H9 (cell line): ENCODE data around the gene CHRNA4. TPM values are rescaled to one million over a fixed set of nuclear protein-coding genes. Genes with fewer than 3 reads are reported as not detected.

Experiments used
- DNase-seq: peaks from one replicate; pipeline ENCODE4 v3.0.0-alpha.2; 2017
- H2AFZ ChIP-seq: one replicate; pipeline ENCODE4 v1.6.1; 2013; ENCODE audit warnings: mild to moderate bottlenecking, low read length, control low read depth, moderate library complexity
- H2AK5ac ChIP-seq: 2 replicates; pipeline ENCODE4 v1.6.1; 2013; ENCODE audit warnings: low read length, control low read depth, mixed read lengths; ENCODE audit not compliant: insufficient read length
- H2BK120ac ChIP-seq: one replicate; pipeline ENCODE4 v1.6.1; 2013; ENCODE audit warnings: low read depth, mild to moderate bottlenecking, low read length, control low read depth, inconsistent platforms; ENCODE audit not compliant: poor library complexity, severe bottlenecking
- H2BK12ac ChIP-seq: 2 replicates; pipeline ENCODE4 v1.6.1; 2013; ENCODE audit warnings: low read length, control low read depth, mixed read lengths, low read depth; ENCODE audit not compliant: insufficient read length
- H2BK15ac ChIP-seq: 2 replicates; pipeline ENCODE4 v1.6.1; 2013; ENCODE audit warnings: low read depth, low read length, control low read depth
- H2BK20ac ChIP-seq: one replicate; pipeline ENCODE4 v1.6.1; 2013; ENCODE audit warnings: low read depth, mild to moderate bottlenecking, low read length, control low read depth, inconsistent platforms; ENCODE audit not compliant: poor library complexity, severe bottlenecking
- H2BK5ac ChIP-seq: 2 replicates; pipeline ENCODE4 v1.6.1; 2013; ENCODE audit warnings: low read length, control low read depth, mixed read lengths; ENCODE audit not compliant: insufficient read length
- H3K14ac ChIP-seq: 2 replicates; pipeline ENCODE4 v1.6.1; 2013; ENCODE audit warnings: low read length, control low read depth; ENCODE audit not compliant: insufficient read depth
- H3K18ac ChIP-seq: 2 replicates; pipeline ENCODE4 v1.6.1; 2013; ENCODE audit warnings: low read depth, mild to moderate bottlenecking, mixed read lengths, low read length, control low read depth; ENCODE audit not compliant: insufficient read length
- H3K23ac ChIP-seq: 2 replicates; pipeline ENCODE4 v1.6.1; 2013; ENCODE audit warnings: low read length, control low read depth, mixed read lengths, low read depth; ENCODE audit not compliant: insufficient read length
- H3K23me2 ChIP-seq: 2 replicates; pipeline ENCODE4 v1.6.1; 2013; ENCODE audit warnings: low read depth, mild to moderate bottlenecking, mixed read lengths, low read length, control low read depth; ENCODE audit not compliant: insufficient read length, poor library complexity, severe bottlenecking
- H3K27ac ChIP-seq: 2 replicates; pipeline ENCODE4 v1.5.1; 2013; ENCODE audit warnings: low read length, control low read depth, mixed read lengths, low read depth; ENCODE audit not compliant: insufficient read length
- H3K27me3 ChIP-seq: 2 replicates; pipeline ENCODE4 v1.6.1; 2013; ENCODE audit warnings: low read length, control low read depth, inconsistent platforms; ENCODE audit not compliant: insufficient read depth
- H3K4ac ChIP-seq: 2 replicates; pipeline ENCODE4 v1.6.1; 2013; ENCODE audit warnings: low read depth, mild to moderate bottlenecking, control low read depth, inconsistent platforms, low read length, moderate library complexity
- H3K4me1 ChIP-seq: 2 replicates; pipeline ENCODE4 v1.6.1; 2013; ENCODE audit warnings: low read length, control low read depth, inconsistent platforms; ENCODE audit not compliant: insufficient read depth
- H3K4me2 ChIP-seq: 2 replicates; pipeline ENCODE4 v1.6.1; 2013; ENCODE audit warnings: low read length, control low read depth, mixed read lengths; ENCODE audit not compliant: insufficient read length, insufficient read depth
- H3K56ac ChIP-seq: 2 replicates; pipeline ENCODE4 v1.6.1; 2013; ENCODE audit warnings: low read depth, mild to moderate bottlenecking, mixed read lengths, low read length, control low read depth; ENCODE audit not compliant: insufficient read length
- H3K79me1 ChIP-seq: 2 replicates; pipeline ENCODE4 v1.6.1; 2013; ENCODE audit warnings: low read depth, mild to moderate bottlenecking, moderate library complexity, low read length, control low read depth, inconsistent platforms; ENCODE audit not compliant: insufficient read depth, poor library complexity, severe bottlenecking
- H3K79me2 ChIP-seq: 2 replicates; pipeline ENCODE4 v1.6.1; 2013; ENCODE audit warnings: low read length, control low read depth, inconsistent platforms; ENCODE audit not compliant: insufficient read depth
- H3K9ac ChIP-seq: 2 replicates; pipeline ENCODE4 v1.6.1; 2013; ENCODE audit warnings: low read length, control low read depth, mixed read lengths; ENCODE audit not compliant: insufficient read length; ENCODE audit errors: extremely low read depth
- H3K9me3 ChIP-seq: one replicate; pipeline ENCODE4 v1.6.1; 2013; ENCODE audit warnings: low read depth, low read length, inconsistent platforms; ENCODE audit not compliant: control insufficient read depth
- H3T11ph ChIP-seq: one replicate; pipeline ENCODE4 v1.6.1; 2013; ENCODE audit warnings: mild to moderate bottlenecking, low read length, control low read depth, inconsistent platforms
- H4K20me1 ChIP-seq: one replicate; pipeline ENCODE4 v1.6.1; 2013; ENCODE audit not compliant: control insufficient read depth, insufficient read length, insufficient read depth
- H4K5ac ChIP-seq: 2 replicates; pipeline ENCODE4 v1.6.1; 2013; ENCODE audit warnings: low read depth, mild to moderate bottlenecking, mixed read lengths, low read length, control low read depth; ENCODE audit not compliant: insufficient read length
- H4K8ac ChIP-seq: replicated peaks from 2 replicates; pipeline ENCODE4 v1.6.1; 2013; ENCODE audit warnings: low read length, control low read depth, mixed read lengths, low read depth; ENCODE audit not compliant: insufficient read length
- H4K91ac ChIP-seq: 2 replicates; pipeline ENCODE4 v1.6.1; 2013; ENCODE audit warnings: low read depth, mild to moderate bottlenecking, moderate library complexity, mixed read lengths, low read length, control low read depth; ENCODE audit not compliant: insufficient read length
- H3K27ac Mint-ChIP-seq, 3 experiments: 2 replicates in 2 of 3; 3 replicates in 1 of 3; pipeline ENCODE4 v1.8.0; 2020 to 2021; ENCODE audit warnings: mixed read lengths in 3 of 3, mild to moderate bottlenecking in 1 of 3, moderate library complexity in 1 of 3
- H3K27me3 Mint-ChIP-seq: 2 replicates; pipeline ENCODE4 v1.8.0; 2021; ENCODE audit warnings: low read depth, mild to moderate bottlenecking, moderate library complexity, mixed read lengths
- H3K36me3 Mint-ChIP-seq, 3 experiments: 2 replicates in 2 of 3; 3 replicates in 1 of 3; pipeline ENCODE4 v1.8.0; 2020 to 2021; ENCODE audit warnings: low read depth in 3 of 3, mixed read lengths in 3 of 3; ENCODE audit not compliant: insufficient read depth in 1 of 3
- H3K4me1 Mint-ChIP-seq, 2 experiments: 2 replicates each; pipeline ENCODE4 v1.8.0; 2020; ENCODE audit warnings: mixed read lengths in 2 of 2
- H3K4me3 Mint-ChIP-seq, 2 experiments: 2 replicates in 1 of 2; 3 replicates in 1 of 2; pipeline ENCODE4 v1.8.0; 2020 to 2021; ENCODE audit warnings: mild to moderate bottlenecking in 2 of 2, mixed read lengths in 2 of 2, moderate library complexity in 1 of 2
- H3K9me3 Mint-ChIP-seq, 2 experiments: 2 replicates in 1 of 2; 3 replicates in 1 of 2; pipeline ENCODE4 v1.8.0; 2020; ENCODE audit warnings: mild to moderate bottlenecking in 2 of 2, mixed read lengths in 2 of 2, moderate library complexity in 1 of 2
- WGBS: extraction: QIAGEN DNeasy Blood & Tissue Kit; methylation state at CpG from one replicate; pipeline ENCODE4 v1.1.7; 2013; ENCODE audit warnings: missing lambda C conversion rate, low lambda C conversion rate, mixed read lengths; ENCODE audit not compliant: insufficient read length; ENCODE audit errors: extremely low coverage; 5-methylcytosine and 5-hydroxymethylcytosine counted together
- total RNA-seq: library from RNA; stranded (reverse); gene quantifications from 2 replicates; pipeline ENCODE4 v1.2.1, GENCODE V29; 2021
- TF ChIP-seq, protein P1 (sequence below): fragments of 200-600 bp; sonication (generic); conservative IDR thresholded peaks from 3 replicates; pipeline ENCODE4 v1.8.0; 2021; ENCODE audit warnings: antibody characterized with exemption, mild to moderate bottlenecking

The CHRNA4 gene
- total RNA-seq, 1 experiment from 2014 or later, result 2.5 TPM

DNA sequence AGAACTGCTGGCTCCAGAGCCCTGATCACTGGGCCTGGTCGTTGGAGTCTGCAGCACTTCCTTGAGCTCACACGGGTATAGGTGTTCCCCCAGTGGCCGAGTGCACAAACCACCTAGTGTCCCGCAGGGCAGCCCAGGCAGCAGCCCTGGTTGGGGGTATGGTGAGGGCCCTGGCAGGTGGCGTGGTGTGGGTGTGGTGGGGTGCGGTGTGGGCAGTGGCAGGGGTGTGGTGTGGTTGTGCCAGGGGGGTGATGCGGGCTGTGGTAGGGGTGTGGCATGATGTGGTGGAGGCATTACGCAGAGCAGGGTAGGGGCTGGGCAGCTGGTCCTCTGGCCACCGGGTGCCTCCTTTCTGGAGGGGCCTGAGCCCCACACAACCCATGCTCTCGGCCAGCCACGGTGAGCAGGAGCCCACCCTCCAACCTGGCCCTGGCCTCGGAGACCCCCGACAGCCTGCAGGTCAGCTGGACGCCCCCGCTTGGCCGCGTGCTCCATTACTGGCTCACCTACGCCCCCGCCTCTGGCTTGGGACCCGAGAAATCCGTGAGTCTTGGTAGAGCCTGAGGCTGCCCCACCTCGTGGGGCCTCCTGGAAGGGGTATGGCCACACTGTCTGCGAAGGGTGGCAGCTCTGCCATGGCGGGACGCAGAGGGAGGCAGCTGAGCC is 47.7 kb downstream of the CHRNA4 start:
- H3K14ac ChIP-seq, result no peak overlapping the region; the same call in 1 of the 2 replicates
- no peak overlapping the region for H3K4ac ChIP-seq
- H3K9me3 ChIP-seq, result no peaks in the 10 kb centered on the region
- no peak overlapping the region for H3K27ac ChIP-seq
- TF ChIP-seq, protein P1, sequence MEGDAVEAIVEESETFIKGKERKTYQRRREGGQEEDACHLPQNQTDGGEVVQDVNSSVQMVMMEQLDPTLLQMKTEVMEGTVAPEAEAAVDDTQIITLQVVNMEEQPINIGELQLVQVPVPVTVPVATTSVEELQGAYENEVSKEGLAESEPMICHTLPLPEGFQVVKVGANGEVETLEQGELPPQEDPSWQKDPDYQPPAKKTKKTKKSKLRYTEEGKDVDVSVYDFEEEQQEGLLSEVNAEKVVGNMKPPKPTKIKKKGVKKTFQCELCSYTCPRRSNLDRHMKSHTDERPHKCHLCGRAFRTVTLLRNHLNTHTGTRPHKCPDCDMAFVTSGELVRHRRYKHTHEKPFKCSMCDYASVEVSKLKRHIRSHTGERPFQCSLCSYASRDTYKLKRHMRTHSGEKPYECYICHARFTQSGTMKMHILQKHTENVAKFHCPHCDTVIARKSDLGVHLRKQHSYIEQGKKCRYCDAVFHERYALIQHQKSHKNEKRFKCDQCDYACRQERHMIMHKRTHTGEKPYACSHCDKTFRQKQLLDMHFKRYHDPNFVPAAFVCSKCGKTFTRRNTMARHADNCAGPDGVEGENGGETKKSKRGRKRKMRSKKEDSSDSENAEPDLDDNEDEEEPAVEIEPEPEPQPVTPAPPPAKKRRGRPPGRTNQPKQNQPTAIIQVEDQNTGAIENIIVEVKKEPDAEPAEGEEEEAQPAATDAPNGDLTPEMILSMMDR, result no peak
- no peak overlapping the region for H4K8ac ChIP-seq
- no peak overlapping the region for H2AFZ ChIP-seq
- no peaks in the 10 kb centered on the region for H3K23me2 ChIP-seq
- no peak overlapping the region for H2BK20ac ChIP-seq
- H3K4me3 Mint-ChIP-seq, result no peak overlapping the region
- no peaks in the 10 kb centered on the region for H4K20me1 ChIP-seq
- H3K23ac ChIP-seq, result no peak overlapping the region
- no peak overlapping the region for H2BK5ac ChIP-seq
- no peak overlapping the region for H4K5ac ChIP-seq
- no peak overlapping the region for H2BK15ac ChIP-seq
- H3K27ac Mint-ChIP-seq, result peak overlapping the region in 1 of 3 experiments; percentile 80; a peak in 1 of 7 replicates
- no peak for DNase-seq
- no peak overlapping the region for H3K9ac ChIP-seq
- no peak overlapping the region for H4K91ac ChIP-seq
- no peak overlapping the region for H3K56ac ChIP-seq
- no peak overlapping the region for H3K4me2 ChIP-seq
- no peaks in the 10 kb centered on the region; the same call in 1 of the 2 replicates for H3K27me3 Mint-ChIP-seq
- WGBS, result no CpG with 5 or more reads among the region's 25 CpGs
- H3K36me3 Mint-ChIP-seq, result no peaks in the 10 kb centered on the region
- no peak overlapping the region for H3K18ac ChIP-seq
- H2BK120ac ChIP-seq, result no peak overlapping the region
- no peak overlapping the region for H3T11ph ChIP-seq
- no peaks in the 10 kb centered on the region for H3K79me2 ChIP-seq
- H2BK12ac ChIP-seq, result no peak overlapping the region
- no peaks in the 10 kb centered on the region for H3K4me1 ChIP-seq
- peaks cover 4% of the 10 kb centered on the region in 2 experiments; a peak in 3 of 4 replicates for H3K4me1 Mint-ChIP-seq
- H3K79me1 ChIP-seq, result no peaks in the 10 kb centered on the region
- H3K27me3 ChIP-seq, result no peaks in the 10 kb centered on the region
- no peaks in the 10 kb centered on the region for H3K9me3 Mint-ChIP-seq
- H2AK5ac ChIP-seq, result no peak overlapping the region
